Lower leg skin (tissue), 3 donors: ENCODE data around the gene OR1K1.
"Not testable (repeated sequence)": the region's sequence is repeated elsewhere in the genome, so short reads cannot be mapped to it uniquely, and the experiment has no call there.

Source experiments
- CTCF ChIP-seq, 3 donors: fragments of 450-650 bp; IDR thresholded peaks; one replicate each; pipeline ENCODE4 v1.5.1; 2016; ENCODE audit warnings: antibody characterized with exemption in 3 of 3, mild to moderate bottlenecking in 3 of 3, moderate library complexity in 2 of 3
- POLR2A ChIP-seq, 2 donors: fragments of 450-650 bp; IDR thresholded peaks; one replicate each; pipeline ENCODE4 v1.6.1; 2016 to 2017; ENCODE audit warnings: antibody characterized with exemption in 2 of 2, mild to moderate bottlenecking in 1 of 2, moderate library complexity in 1 of 2

DNA sequence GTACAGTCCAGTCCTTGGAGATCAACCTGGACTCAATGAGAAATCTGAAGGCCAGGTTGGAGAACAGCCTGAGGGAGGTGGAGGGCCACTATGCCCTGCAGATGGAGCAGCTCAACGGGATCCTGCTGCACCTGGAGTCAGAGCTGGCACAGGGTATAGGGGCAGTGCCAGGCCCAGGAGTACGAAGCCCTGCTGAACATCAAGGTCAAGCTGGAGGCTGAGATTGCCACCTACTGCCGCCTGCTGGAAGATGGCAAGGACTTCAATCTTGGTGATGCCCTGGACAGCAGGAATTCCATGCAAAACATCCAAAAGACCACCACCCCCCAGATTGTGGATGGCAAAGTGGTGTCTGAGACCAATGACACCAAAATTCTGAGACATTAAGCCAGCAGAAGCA, 38.5 kb downstream of the OR1K1 start:
- TF ChIP-seq POLR2A, CTCF (IDR thresholded peaks at IDR 0.05): not testable (repeated sequence)
